Adrenal gland (tissue), 12 donors: ENCODE results near the gene SCAF11. TPM values are rescaled to one million over a fixed set of nuclear protein-coding genes. Genes with fewer than 3 reads are reported as not detected.

Source experiments
- DNase-seq, 7 donors: peaks; one replicate each; pipeline ENCODE4 v3.0.0-alpha.2; 2019 to 2020
- H3K27ac ChIP-seq, 5 donors: fragments of 200-600 bp; sonication (generic) in 4 of 5; 1 replicate in 3 of 5; 2 replicates in 2 of 5; pipeline versions ENCODE4 v1.5.1 to v1.8.0; 2016 to 2020; ENCODE audit warnings: mild to moderate bottlenecking in 1 of 5
- H3K27me3 ChIP-seq: fragments of 200-600 bp; 2 replicates; pipeline ENCODE4 v1.8.0; 2021
- H3K36me3 ChIP-seq, 2 donors: fragments of 200-600 bp; replicated peaks in 1 of 2; 1 replicate in 1 of 2; 2 replicates in 1 of 2; pipeline versions ENCODE4 v1.5.1 to v1.8.0; 2018 to 2022
- H3K4me1 ChIP-seq, 2 donors: fragments of 200-600 bp; replicated peaks in 1 of 2; 1 replicate in 1 of 2; 2 replicates in 1 of 2; pipeline versions ENCODE4 v1.5.1 to v1.8.0; 2018 to 2021
- H3K4me3 ChIP-seq, 4 donors: fragments of 200-600 bp; sonication (generic) in 3 of 4; one replicate each; pipeline ENCODE4 v1.5.1; 2016 to 2018
- H3K9me3 ChIP-seq, 3 donors: fragments of 200-600 bp; sonication (generic) in 1 of 3; replicated peaks in 1 of 3; 1 replicate in 2 of 3; 2 replicates in 1 of 3; pipeline versions ENCODE4 v1.5.1 to v1.8.0; 2016 to 2021
- CTCF ChIP-seq, 6 experiments: fragments of 450-650 bp in 4 of 6; fragments of 200-600 bp in 2 of 6; sonication (generic) in 1 of 6; IDR thresholded peaks; 1 replicate in 5 of 6; 2 replicates in 1 of 6; pipeline versions ENCODE4 v1.5.1 to v1.8.0; 2016 to 2021; ENCODE audit warnings: antibody characterized with exemption in 6 of 6, mild to moderate bottlenecking in 2 of 6, moderate library complexity in 1 of 6
- POLR2A ChIP-seq, 2 donors: fragments of 450-650 bp; IDR thresholded peaks; one replicate each; pipeline ENCODE4 v1.6.1; 2017; ENCODE audit warnings: antibody characterized with exemption in 2 of 2, mild to moderate bottlenecking in 2 of 2, moderate library complexity in 1 of 2
- WGBS, 4 donors: extraction: QIAGEN DNeasy Blood & Tissue Kit in 2 of 4; methylation state at CpG; one replicate each; pipeline versions ENCODE4 v1.1.5 to v1.1.7; 2013 to 2017; 5-methylcytosine and 5-hydroxymethylcytosine counted together
- intact Hi-C, 2 donors: fragments of 100-400 bp; cut with DNase I; formaldehyde crosslinking; loops; one replicate each; pipeline versions ENCODE4 v1.14.1 to v1.15.0; 2022 to 2023
- polyA plus RNA-seq, 3 donors: library from polyadenylated mRNA; stranded (reverse); fragments of 200-250 nt in 2 of 3; fragments of 350-450 nt in 1 of 3; fragmentation: Illumina TruSeq in 1 of 3; extraction: RNeasy Lipid Tissue Mini Kit (QIAGEN cat#74804) in 1 of 3; gene quantifications; one replicate each; pipeline ENCODE4 v1.2.3, GENCODE V29; 2013 to 2014
- total RNA-seq, 9 donors: library from RNA; depleted of rRNA in 4 of 9; stranded (reverse); fragments of >200 nt in 4 of 9; fragments of 120-200 nt in 1 of 9; fragmentation: NEBNext Ultra II Directional in 1 of 9; extraction: Animal tissue kit (Norgen Biotek cat#: 25700) in 1 of 9; gene quantifications; one replicate each; pipeline versions ENCODE4 v1.1.0 to v1.2.4, GENCODE V29; 2013 to 2023
- donor health status: healthy with polysubstance abuse.
- donor health status: Bipolar disorder and iron deficiency.
- donor health status: DM: yes; HTN: yes; CAD: no.
- donor health status: DM: no; HTN: no; CAD: no.
- donor health status: DM: no; HTN: no; CAD: no.
- donor health status: DM: yes; HTN: yes; CAD: no.

The SCAF11 gene
- total and polyA plus RNA-seq, 12 donors, result 19.1 to 170 (median 85.1) TPM

- no peak for DNase-seq
- peaks cover 32 to 47% of the 10 kb centered on the region in 2 donors for H3K4me1 ChIP-seq
- H3K27me3 ChIP-seq, result no peaks in the 10 kb centered on the region
- WGBS, 4 donors, result 55 to 67% (median 64%) methylated on average over 3 of the region's 3 CpGs
- H3K36me3 ChIP-seq, result no peaks in the 10 kb centered on the region
- intact Hi-C loops, result no loop called here
- H3K27ac ChIP-seq, result peak overlapping the region in 1 of 5 donors; percentile 23
- TF ChIP-seq POLR2A (IDR thresholded peaks at IDR 0.05) (no peak), CTCF (IDR thresholded peaks at IDR 0.05) (no peak)
- no peaks in the 10 kb centered on the region for H3K9me3 ChIP-seq
- H3K4me3 ChIP-seq, result no peak overlapping the region
Observed at GRCh38 chr12:45987340-45987727, 3.0 kb downstream of the SCAF11 start.

- 81 to 94% (median 87%) methylated on average over 5 of the region's 5 CpGs for WGBS, 4 donors
- intact Hi-C loops, result no loop called here
- no peaks in the 10 kb centered on the region for H3K9me3 ChIP-seq
- no peaks in the 10 kb centered on the region for H3K27me3 ChIP-seq
- TF ChIP-seq POLR2A (IDR thresholded peaks at IDR 0.05), result no peak
- no peak for TF ChIP-seq CTCF (IDR thresholded peaks at IDR 0.05)
- H3K4me3 ChIP-seq, result no peak overlapping the region
- peak overlapping the region in 2 of 5 donors; percentile 1 to 17 for H3K27ac ChIP-seq
- H3K4me1 ChIP-seq, result peaks cover 32 to 44% of the 10 kb centered on the region in 2 donors
- no peak for DNase-seq
- no peaks in the 10 kb centered on the region for H3K36me3 ChIP-seq
Observed at GRCh38 chr12:45986641-45987339, 3.6 kb downstream of the SCAF11 start.

GRCh38 chr12:45981075-45981837 lies 9.1 kb downstream of the SCAF11 start:
- Histone ChIP-seq H3K27me3 (no peaks in the 10 kb centered on the region), H3K9me3 (no peaks in the 10 kb centered on the region), H3K4me1 (peaks cover 15 to 55% of the 10 kb centered on the region in 2 donors), H3K36me3 (no peaks in the 10 kb centered on the region), H3K27ac (no peak overlapping the region), H3K4me3 (no peak overlapping the region)
- TF ChIP-seq POLR2A (IDR thresholded peaks at IDR 0.05) (no peak), CTCF (IDR thresholded peaks at IDR 0.05) (no peak)
- intact Hi-C loops, result no loop called here
- 79 to 84% (median 82%) methylated on average over 7 of the region's 7 CpGs for WGBS, 4 donors
- DNase-seq, result no peak

GRCh38 chr12:45980540-45980939 lies 9.8 kb downstream of the SCAF11 start:
- TF ChIP-seq POLR2A (IDR thresholded peaks at IDR 0.05) (no peak), CTCF (IDR thresholded peaks at IDR 0.05) (no peak)
- no peak overlapping the region for H3K4me3 ChIP-seq
- H3K27ac ChIP-seq, result no peak overlapping the region
- intact Hi-C loops, result no loop called here
- H3K36me3 ChIP-seq, result no peaks in the 10 kb centered on the region
- H3K4me1 ChIP-seq, result peaks cover 8 to 49% of the 10 kb centered on the region in 2 donors
- no peaks in the 10 kb centered on the region for H3K9me3 ChIP-seq
- 74 to 94% (median 76%) methylated on average over 1 of the region's 1 CpG for WGBS, 4 donors
- no peaks in the 10 kb centered on the region for H3K27me3 ChIP-seq
- no peak for DNase-seq
